ENCODE results near the gene UCK1.
"Not testable (repeated sequence)": the region's sequence is repeated elsewhere in the genome, so short reads cannot be mapped to it uniquely, and the experiment has no call there.

UCK1 gene

GRCh38 chr9:131562032-131562959 is 31.2 kb upstream of the UCK1 start:
- in situ Hi-C loops (cut with MboI; ENCODE audit: low sequenced_read_pairs): no loop called here
- Histone ChIP-seq H3K27me3 (ENCODE audit: low read depth) (no peaks in the 10 kb centered on the region), H3K4me3 (no peak overlapping the region), H3K36me3 (replicated peaks) (no peaks in the 10 kb centered on the region), H3K4me1 (no peaks in the 10 kb centered on the region), H3K9me3 (no peaks in the 10 kb centered on the region; the same call in 1 of the 2 replicates)
- DNase-seq (ENCODE audit: low spot score in 2 of 2): no peak

- H3K4me1 ChIP-seq: no peaks in the 10 kb centered on the region
- DNase-seq (ENCODE audit: low spot score in 2 of 2): no peak
- H3K27me3 ChIP-seq (ENCODE audit: low read depth): no peaks in the 10 kb centered on the region
- in situ Hi-C loops (cut with MboI; ENCODE audit: low sequenced_read_pairs): no loop called here
- H3K36me3 ChIP-seq (replicated peaks): no peaks in the 10 kb centered on the region
- no peaks in the 10 kb centered on the region; the same call in 1 of the 2 replicates for H3K9me3 ChIP-seq
- H3K4me3 ChIP-seq: no peak overlapping the region
Observed at GRCh38 chr9:131559421-131560000, 28.4 kb upstream of the UCK1 start.

- no peaks in the 10 kb centered on the region for H3K27me3 ChIP-seq (ENCODE audit: low read depth)
- DNase-seq (ENCODE audit: low spot score in 2 of 2): no peak
- H3K36me3 ChIP-seq (replicated peaks): no peaks in the 10 kb centered on the region
- H3K4me3 ChIP-seq: no peak overlapping the region
- no peaks in the 10 kb centered on the region; the same call in 1 of the 2 replicates for H3K9me3 ChIP-seq
- H3K4me1 ChIP-seq: no peaks in the 10 kb centered on the region
- in situ Hi-C loops (cut with MboI; ENCODE audit: low sequenced_read_pairs): no loop called here
Observed at GRCh38 chr9:131557855-131558548, 26.9 kb upstream of the UCK1 start.

GRCh38 chr9:131555841-131556673 is 25.0 kb upstream of the UCK1 start:
- in situ Hi-C loops (cut with MboI; ENCODE audit: low sequenced_read_pairs): no loop called here
- no peaks in the 10 kb centered on the region for H3K36me3 ChIP-seq (replicated peaks)
- no peak for DNase-seq (ENCODE audit: low spot score in 2 of 2)
- H3K4me1 ChIP-seq: no peaks in the 10 kb centered on the region
- no peaks in the 10 kb centered on the region for H3K27me3 ChIP-seq (ENCODE audit: low read depth)
- no peak overlapping the region for H3K4me3 ChIP-seq
- H3K9me3 ChIP-seq: no peaks in the 10 kb centered on the region; the same call in 1 of the 2 replicates

GRCh38 chr9:131554843-131555351 is 23.8 kb upstream of the UCK1 start:
- Histone ChIP-seq H3K4me1 (no peaks in the 10 kb centered on the region), H3K36me3 (replicated peaks) (no peaks in the 10 kb centered on the region), H3K9me3 (no peaks in the 10 kb centered on the region; the same call in 1 of the 2 replicates), H3K27me3 (ENCODE audit: low read depth) (no peaks in the 10 kb centered on the region), H3K4me3 (no peak overlapping the region)
- DNase-seq (ENCODE audit: low spot score in 2 of 2): no peak
- in situ Hi-C loops (cut with MboI; ENCODE audit: low sequenced_read_pairs): no loop called here

GRCh38 chr9:131554087-131554842 is 23.2 kb upstream of the UCK1 start:
- H3K4me3 ChIP-seq: no peak overlapping the region

GRCh38 chr9:131552030-131552429 is 21.0 kb upstream of the UCK1 start:
- no peak for DNase-seq (ENCODE audit: low spot score in 2 of 2)
- Histone ChIP-seq H3K27me3 (ENCODE audit: low read depth) (no peaks in the 10 kb centered on the region; the same call in 1 of the 2 replicates), H3K36me3 (replicated peaks) (no peaks in the 10 kb centered on the region), H3K9me3 (no peaks in the 10 kb centered on the region), H3K4me3 (no peak overlapping the region), H3K4me1 (no peaks in the 10 kb centered on the region)
- in situ Hi-C loops (cut with MboI; ENCODE audit: low sequenced_read_pairs): no loop called here

More at GRCh38 chr9:131554087-131554842, 23.2 kb upstream of the UCK1 start:
- H3K36me3 ChIP-seq (replicated peaks): no peaks in the 10 kb centered on the region
- no peak for DNase-seq (ENCODE audit: low spot score in 2 of 2)
- in situ Hi-C loops (cut with MboI; ENCODE audit: low sequenced_read_pairs): no loop called here
- no peaks in the 10 kb centered on the region for H3K27me3 ChIP-seq (ENCODE audit: low read depth)
- no peaks in the 10 kb centered on the region for H3K4me1 ChIP-seq
- H3K9me3 ChIP-seq: no peaks in the 10 kb centered on the region; the same call in 1 of the 2 replicates

GRCh38 chr9:131550465-131550864 is 19.4 kb upstream of the UCK1 start:
- H3K36me3 ChIP-seq (replicated peaks); H3K4me3 ChIP-seq; H3K27me3 ChIP-seq (ENCODE audit: low read depth); H3K4me1 ChIP-seq; in situ Hi-C loops (cut with MboI; ENCODE audit: low sequenced_read_pairs); H3K9me3 ChIP-seq; DNase-seq (ENCODE audit: low spot score in 2 of 2): not testable (repeated sequence)

GRCh38 chr9:131549186-131549585 is 18.1 kb upstream of the UCK1 start:
- H3K4me1 ChIP-seq; H3K36me3 ChIP-seq (replicated peaks); DNase-seq (ENCODE audit: low spot score in 2 of 2); in situ Hi-C loops (cut with MboI; ENCODE audit: low sequenced_read_pairs); H3K9me3 ChIP-seq; H3K4me3 ChIP-seq; H3K27me3 ChIP-seq (ENCODE audit: low read depth): not testable (repeated sequence)

GRCh38 chr9:131546336-131547084 is 15.4 kb upstream of the UCK1 start:
- Histone ChIP-seq H3K36me3 (replicated peaks) (no peaks in the 10 kb centered on the region), H3K9me3 (no peaks in the 10 kb centered on the region), H3K4me1 (no peaks in the 10 kb centered on the region), H3K27me3 (ENCODE audit: low read depth) (peaks cover 10% of the 10 kb centered on the region; the same call in 1 of the 2 replicates), H3K4me3 (no peak overlapping the region)
- in situ Hi-C loops (cut with MboI; ENCODE audit: low sequenced_read_pairs): no loop called here
- DNase-seq (ENCODE audit: low spot score in 2 of 2): peak in 1 of 2 experiments; percentile 40

- no peaks in the 10 kb centered on the region for H3K36me3 ChIP-seq (replicated peaks)
- H3K4me1 ChIP-seq: no peaks in the 10 kb centered on the region
- no peak for DNase-seq (ENCODE audit: low spot score in 2 of 2)
- in situ Hi-C loops (cut with MboI; ENCODE audit: low sequenced_read_pairs): no loop called here
- H3K9me3 ChIP-seq: no peaks in the 10 kb centered on the region
- peaks cover 10% of the 10 kb centered on the region; the same call in 1 of the 2 replicates for H3K27me3 ChIP-seq (ENCODE audit: low read depth)
- no peak overlapping the region for H3K4me3 ChIP-seq
Observed at GRCh38 chr9:131545786-131546335, 14.8 kb upstream of the UCK1 start.
